GM10847 (cell line): ENCODE results near the gene SPATA2.

Experiments
- POLR2A ChIP-seq: IDR thresholded peaks from 2 replicates; pipeline ENCODE4 v1.6.1; 2011; ENCODE audit not compliant: insufficient read length; ENCODE audit errors: extremely low read depth

Gene SPATA2

GRCh38 chr20:49893242-49894072 is 21.9 kb downstream of the SPATA2 start:
- TF ChIP-seq POLR2A, result no peak

- no peak for TF ChIP-seq POLR2A
These were observed 22.5 kb downstream of the SPATA2 start for GRCh38 chr20:49892817-49893216.

GRCh38 chr20:49892260-49892659 is 23.1 kb downstream of the SPATA2 start:
- no peak for TF ChIP-seq POLR2A

GRCh38 chr20:49891476-49892110 is 23.7 kb downstream of the SPATA2 start:
- TF ChIP-seq POLR2A, result no peak

GRCh38 chr20:49890471-49891361 is 24.6 kb downstream of the SPATA2 start:
- TF ChIP-seq POLR2A, result no peak

- TF ChIP-seq POLR2A, result no peak
These were observed 25.4 kb downstream of the SPATA2 start for GRCh38 chr20:49889935-49890333.

GRCh38 chr20:49889001-49889934 is 26.1 kb downstream of the SPATA2 start:
- TF ChIP-seq POLR2A, result no peak

GRCh38 chr20:49888212-49889000 is 26.9 kb downstream of the SPATA2 start:
- no peak for TF ChIP-seq POLR2A

- TF ChIP-seq POLR2A, result no peak
These were observed 27.8 kb downstream of the SPATA2 start for GRCh38 chr20:49887251-49888211.

- TF ChIP-seq POLR2A, result no peak
These were observed 28.6 kb downstream of the SPATA2 start for GRCh38 chr20:49886571-49887213.

- TF ChIP-seq POLR2A, result no peak
These were observed 29.6 kb downstream of the SPATA2 start for GRCh38 chr20:49885558-49886332.
